Peyer's patch (tissue), 4 donors: Measurements from ENCODE around the gene CCDC74A.

Experiments used
- CTCF ChIP-seq, 6 experiments: fragments of 450-650 bp in 4 of 6; fragments of 200-600 bp in 2 of 6; sonication (generic) in 1 of 6; IDR thresholded peaks; one replicate each; pipeline ENCODE4 v1.5.1; 2017 to 2019; ENCODE audit warnings: antibody characterized with exemption in 6 of 6, mild to moderate bottlenecking in 3 of 6, moderate library complexity in 1 of 6
- POLR2A ChIP-seq, 2 donors: fragments of 450-650 bp; IDR thresholded peaks; one replicate each; pipeline ENCODE4 v1.5.1; 2017; ENCODE audit warnings: antibody characterized with exemption in 2 of 2, mild to moderate bottlenecking in 2 of 2, moderate library complexity in 2 of 2

GRCh38 chr2:131580187-131580586 is 52.5 kb downstream of the CCDC74A start:
- no peak for TF ChIP-seq CTCF (IDR thresholded peaks at IDR 0.05)
- TF ChIP-seq POLR2A (IDR thresholded peaks at IDR 0.05) = no peak
